ENCODE measurements around the gene LILRA5. TPM values are rescaled to one million over a fixed set of nuclear protein-coding genes. Genes with fewer than 3 reads are reported as not detected.

The LILRA5 gene
- total and polyA plus RNA-seq, 2 of the 4 experiments (the other 2 are of a cell fraction), result not detected

- no peak overlapping the region for H4K8ac ChIP-seq (ENCODE audit: low read depth in 2 of 2, low read length in 2 of 2)
- no peak overlapping the region for H2AFZ ChIP-seq (replicated peaks; ENCODE audit: low read length, poor library complexity)
- H3K36me3 ChIP-seq (ENCODE audit: control insufficient read depth, insufficient read depth, low read length), result no peaks in the 10 kb centered on the region
- no peak overlapping the region for H2BK15ac ChIP-seq (ENCODE audit: low read depth, low read length)
- no peak overlapping the region for H2AK5ac ChIP-seq (ENCODE audit: low read depth, low read length)
- WGBS, 2 experiments (ENCODE audit: extremely low coverage in 2 of 2, insufficient read length in 1 of 2), result no CpG with 5 or more reads among the region's 3 CpGs
- H2AK9ac ChIP-seq (replicated peaks; ENCODE audit: low read depth, low read length, poor library complexity), result no peak overlapping the region
- H3K27me3 ChIP-seq (ENCODE audit: control insufficient read depth, insufficient read depth, low read length), result no peaks in the 10 kb centered on the region
- H3K56ac ChIP-seq (ENCODE audit: extremely low read depth, insufficient read depth, low read length), result no peak overlapping the region
- no peak overlapping the region for H4K5ac ChIP-seq (ENCODE audit: low read depth, low read length)
- H3K9me1 ChIP-seq (ENCODE audit: insufficient read depth, low read length), result no peaks in the 10 kb centered on the region
- no peak overlapping the region for H2BK20ac ChIP-seq (ENCODE audit: low read depth, low read length)
- TF ChIP-seq CEBPB (IDR thresholded peaks at IDR 0.05; ENCODE audit: low read depth, low read length) (no peak), SMC3 (IDR thresholded peaks at IDR 0.05; ENCODE audit: low read depth, low read length) (no peak), NFE2L2 (IDR thresholded peaks at IDR 0.05; ENCODE audit: low read depth, low read length) (no peak), MXI1 (IDR thresholded peaks at IDR 0.05; ENCODE audit: borderline replicate concordance, low read depth, low read length) (no peak), BHLHE40 (IDR thresholded peaks at IDR 0.05; ENCODE audit: low read depth, low read length) (no peak), MAZ (IDR thresholded peaks at IDR 0.05; ENCODE audit: borderline replicate concordance, low read depth, low read length) (no peak), CTCF (conservative IDR thresholded peaks at IDR 0.05; ENCODE audit: low read depth, low read length) (no peak), RAD21 (IDR thresholded peaks at IDR 0.05; ENCODE audit: low read length) (no peak), MAFK (IDR thresholded peaks at IDR 0.05; ENCODE audit: low read depth, low read length) (no peak), ELK1 (IDR thresholded peaks at IDR 0.05; ENCODE audit: borderline replicate concordance, low read depth, low read length) (no peak), CHD1 (IDR thresholded peaks at IDR 0.05; ENCODE audit: low read depth, low read length) (no peak), RFX5 (IDR thresholded peaks at IDR 0.05; ENCODE audit: low read depth, low read length) (no peak)
- intact Hi-C loops (cut with micrococcal nuclease), result no loop called here
- no peaks in the 10 kb centered on the region for H3K9me3 ChIP-seq (ENCODE audit: control insufficient read depth, insufficient read depth, low read length)
- H3K23ac ChIP-seq (ENCODE audit: low read depth, low read length), result no peak overlapping the region
- ATAC-seq (ENCODE audit: low read depth) (no peak), DNase-seq (no peak)
- no peak overlapping the region for H3K18ac ChIP-seq (ENCODE audit: low read depth, low read length)
- H3K9ac ChIP-seq (ENCODE audit: low read depth, low read length), result no peak overlapping the region
- no peak overlapping the region for H3K4ac ChIP-seq (ENCODE audit: low read depth, low read length)
- BruUV-seq (replicated peaks), result no TSS peak
- CTCF ChIA-PET, result no interaction called here
- no peaks in the 10 kb centered on the region for H3K79me1 ChIP-seq (ENCODE audit: low read depth in 1 of 2, low read length in 2 of 2)
- no peak overlapping the region for H2BK120ac ChIP-seq (ENCODE audit: low read depth, low read length)
- no peak overlapping the region for H4K91ac ChIP-seq (ENCODE audit: insufficient read depth, low read depth, low read length)
- POLR2A ChIA-PET (ENCODE audit: unreplicated experiment), result no interaction called here
- H3K4me3 ChIP-seq (ENCODE audit: insufficient read depth, low read depth, low read length), result no peak overlapping the region
- no peaks in the 10 kb centered on the region for H4K20me1 ChIP-seq (ENCODE audit: insufficient read depth, low read length)
- in situ Hi-C loops (cut with MboI; ENCODE audit: low sequenced_read_pairs), result no loop called here
- dilution Hi-C loops (cut with HindIII; ENCODE audit: low sequenced_read_pairs, unreplicated experiment), result no loop called here
- H3K27ac ChIP-seq (ENCODE audit: insufficient read depth, low read length), result no peak overlapping the region
- H3K4me1 ChIP-seq (ENCODE audit: control insufficient read depth, insufficient read depth, low read length), result no peaks in the 10 kb centered on the region
- H3K14ac ChIP-seq (replicated peaks; ENCODE audit: low read depth, low read length), result no peak overlapping the region
- H3K4me2 ChIP-seq (ENCODE audit: low read depth, low read length), result no peak overlapping the region
- H2BK5ac ChIP-seq (ENCODE audit: low read depth, low read length, poor library complexity, severe bottlenecking), result no peak overlapping the region
These were observed 11.1 kb upstream of the LILRA5 start for GRCh38 chr19:54324071-54324470.

All from IMR-90 (cell line).